T-helper 9 cell (primary cell): ENCODE results near the gene YWHAH.
"Not testable (repeated sequence)": the region's sequence is repeated elsewhere in the genome, so short reads cannot be mapped to it uniquely, and the experiment has no call there.

Experiments
- DNase-seq: peaks from one replicate; pipeline ENCODE4 v3.0.0-alpha.2; 2020

The YWHAH gene

GRCh38 chr22:31951194-31952093 is 7.1 kb downstream of the YWHAH start:
- DNase-seq: no peak

- no peak for DNase-seq
These were observed 7.7 kb downstream of the YWHAH start for GRCh38 chr22:31952094-31952401.

- DNase-seq: no peak
These were observed 8.1 kb downstream of the YWHAH start for GRCh38 chr22:31952472-31952871.

- DNase-seq: no peak
These were observed 8.9 kb downstream of the YWHAH start for GRCh38 chr22:31953261-31953660.

GRCh38 chr22:31954535-31955523 is 10.5 kb downstream of the YWHAH start:
- no peak for DNase-seq

GRCh38 chr22:31956360-31956759 is 12.0 kb downstream of the YWHAH start:
- no peak for DNase-seq

- DNase-seq: no peak
These were observed 13.7 kb downstream of the YWHAH start for GRCh38 chr22:31957970-31958594.

GRCh38 chr22:31958625-31959239 is 14.4 kb downstream of the YWHAH start:
- DNase-seq: peak; percentile 44

- no peak for DNase-seq
These were observed 16.4 kb downstream of the YWHAH start for GRCh38 chr22:31960767-31961166.

GRCh38 chr22:31962387-31963125 is 18.2 kb downstream of the YWHAH start:
- DNase-seq: no peak

GRCh38 chr22:31968022-31968421 is 23.7 kb downstream of the YWHAH start:
- DNase-seq: no peak

- DNase-seq: peak; percentile 54
These were observed 25.6 kb downstream of the YWHAH start for GRCh38 chr22:31969789-31970489.

GRCh38 chr22:31970490-31971444 is 26.4 kb downstream of the YWHAH start:
- DNase-seq: peak; percentile 94

- DNase-seq: no peak
These were observed 27.8 kb downstream of the YWHAH start for GRCh38 chr22:31972180-31972579.

GRCh38 chr22:31973739-31974138 is 29.4 kb downstream of the YWHAH start:
- DNase-seq: no peak

GRCh38 chr22:31977141-31977841 is 33.0 kb downstream of the YWHAH start:
- DNase-seq: peak; percentile 74

- DNase-seq: no peak
These were observed 33.6 kb downstream of the YWHAH start for GRCh38 chr22:31977939-31978338.

- no peak for DNase-seq
These were observed 36.3 kb downstream of the YWHAH start for GRCh38 chr22:31980628-31981027.

- not testable (repeated sequence) for DNase-seq
These were observed 37.6 kb downstream of the YWHAH start for GRCh38 chr22:31981976-31982375.
